ENCODE measurements around the gene DDX17. TPM values are rescaled to one million over a fixed set of nuclear protein-coding genes. Genes with fewer than 3 reads are reported as not detected.

DDX17 gene
- total and polyA plus RNA-seq, 2 donors from 2014 or later, result 133 to 509 TPM

- no peak for FAIRE-seq
- Histone ChIP-seq H3K4me3 (ENCODE audit: low read length in 3 of 3) (no peak overlapping the region), H3K27me3 (ENCODE audit: control insufficient read depth, insufficient read depth, low read length) (no peaks in the 10 kb centered on the region), H3K9me3 (ENCODE audit: control insufficient read depth in 2 of 3, insufficient read depth in 1 of 3, low read length in 3 of 3) (no peaks in the 10 kb centered on the region), H3K36me3 (ENCODE audit: control insufficient read depth in 2 of 3, insufficient read depth in 3 of 3, low read length in 3 of 3) (no peaks in the 10 kb centered on the region), H3K27ac (ENCODE audit: low read depth in 2 of 2, low read length in 2 of 2) (no peak overlapping the region), H3K9ac (ENCODE audit: low read length in 3 of 3) (no peak overlapping the region), H3K4me1 (ENCODE audit: control insufficient read depth in 2 of 3, insufficient read depth in 2 of 3, low read depth in 1 of 3, low read length in 3 of 3) (peaks cover 0 to 8% (median 0%) of the 10 kb centered on the region in 3 donors)
- intact Hi-C loops (cut with DNase I), result no loop called here
- peak in 2 of 5 donors; percentile 26 to 33 for DNase-seq
- TF ChIP-seq CTCF (IDR thresholded peaks at IDR 0.05; ENCODE audit: borderline replicate concordance, extremely low read depth, insufficient read depth), result no peak
These were observed 41.0 kb downstream of the DDX17 start for GRCh38 chr22:38464992-38465672.

GRCh38 chr22:38462960-38463784 is 42.9 kb downstream of the DDX17 start:
- Histone ChIP-seq H3K9me3 (ENCODE audit: control insufficient read depth in 2 of 3, insufficient read depth in 1 of 3, low read length in 3 of 3) (no peaks in the 10 kb centered on the region), H3K4me3 (ENCODE audit: low read length in 3 of 3) (no peak overlapping the region), H3K4me1 (ENCODE audit: control insufficient read depth in 2 of 3, insufficient read depth in 2 of 3, low read depth in 1 of 3, low read length in 3 of 3) (peaks cover 0 to 5% (median 0%) of the 10 kb centered on the region in 3 donors), H3K36me3 (ENCODE audit: control insufficient read depth in 2 of 3, insufficient read depth in 3 of 3, low read length in 3 of 3) (no peaks in the 10 kb centered on the region), H3K9ac (ENCODE audit: low read length in 3 of 3) (peak overlapping the region in 1 of 3 donors; percentile 32), H3K27me3 (ENCODE audit: control insufficient read depth, insufficient read depth, low read length) (no peaks in the 10 kb centered on the region), H3K27ac (ENCODE audit: low read depth in 2 of 2, low read length in 2 of 2) (no peak overlapping the region)
- no peak for FAIRE-seq
- TF ChIP-seq CTCF (IDR thresholded peaks at IDR 0.05; ENCODE audit: borderline replicate concordance, extremely low read depth, insufficient read depth), result no peak
- intact Hi-C loops (cut with DNase I), result no loop called here
- peak; percentile 84 to 91 (median 88) for DNase-seq

GRCh38 chr22:38461414-38462081 is 44.6 kb downstream of the DDX17 start:
- Histone ChIP-seq H3K9me3 (ENCODE audit: control insufficient read depth in 2 of 3, insufficient read depth in 1 of 3, low read length in 3 of 3) (no peaks in the 10 kb centered on the region), H3K4me3 (ENCODE audit: low read length in 3 of 3) (peak overlapping the region in 1 of 3 donors; percentile 19), H3K36me3 (ENCODE audit: control insufficient read depth in 2 of 3, insufficient read depth in 3 of 3, low read length in 3 of 3) (no peaks in the 10 kb centered on the region), H3K27me3 (ENCODE audit: control insufficient read depth, insufficient read depth, low read length) (no peaks in the 10 kb centered on the region), H3K27ac (ENCODE audit: low read depth in 2 of 2, low read length in 2 of 2) (no peak overlapping the region), H3K4me1 (ENCODE audit: control insufficient read depth in 2 of 3, insufficient read depth in 2 of 3, low read depth in 1 of 3, low read length in 3 of 3) (no peaks in the 10 kb centered on the region), H3K9ac (ENCODE audit: low read length in 3 of 3) (peak overlapping the region in 1 of 3 donors; percentile 26)
- TF ChIP-seq CTCF (IDR thresholded peaks at IDR 0.05; ENCODE audit: borderline replicate concordance, extremely low read depth, insufficient read depth), result no peak
- DNase-seq, result peak; percentile 93 to 97 (median 96)
- intact Hi-C loops (cut with DNase I), result no loop called here
- FAIRE-seq, result no peak
